ENCODE measurements around the gene LSR. TPM values are rescaled to one million over a fixed set of nuclear protein-coding genes. Genes with fewer than 3 reads are reported as not detected.

LSR gene
- total and polyA plus RNA-seq, 8 donors: 50.6 to 130 (median 61.4) TPM

- no peaks in the 10 kb centered on the region for H3K36me3 ChIP-seq
- H3K27me3 ChIP-seq: peaks cover 0 to 56% of the 10 kb centered on the region in 2 donors
- H3K27ac ChIP-seq: no peak overlapping the region
- H3K4me1 ChIP-seq: peaks cover 0 to 5% of the 10 kb centered on the region in 2 donors
- H3K9me3 ChIP-seq: no peaks in the 10 kb centered on the region
- DNase-seq (no peak), ATAC-seq (no peak)
- H3K4me3 ChIP-seq: no peak overlapping the region
- TF ChIP-seq CTCF (IDR thresholded peaks at IDR 0.05): no peak
- intact Hi-C loops (cut with DNase I): no loop called here
These were observed 43.9 kb downstream of the LSR start for GRCh38 chr19:35292421-35293362.

DNA sequence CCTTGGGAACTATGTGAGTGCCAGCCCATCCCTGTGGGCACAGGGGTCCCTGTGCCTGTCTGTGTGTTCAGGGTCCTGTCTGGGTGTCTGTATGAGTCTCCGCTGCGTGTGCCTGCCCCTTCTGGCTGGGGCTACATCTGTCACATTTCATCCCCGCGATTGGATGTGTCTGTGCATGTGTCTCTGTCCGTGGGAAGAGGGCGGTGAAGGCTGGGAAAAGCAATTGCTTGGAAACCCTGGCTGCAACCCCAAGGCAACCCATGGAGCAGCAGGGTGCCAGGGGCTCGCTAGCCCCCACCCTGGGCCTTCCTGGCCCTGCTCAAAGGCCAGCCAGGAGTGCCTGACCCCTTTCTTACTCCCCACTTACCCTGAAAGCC is 44.5 kb downstream of the LSR start:
- no peak overlapping the region for H3K27ac ChIP-seq
- H3K4me3 ChIP-seq: no peak overlapping the region
- peaks cover 0 to 5% of the 10 kb centered on the region in 2 donors for H3K4me1 ChIP-seq
- DNase-seq (no peak), ATAC-seq (no peak)
- intact Hi-C loops (cut with DNase I): no loop called here
- no peaks in the 10 kb centered on the region for H3K9me3 ChIP-seq
- H3K27me3 ChIP-seq: peaks cover 0 to 56% of the 10 kb centered on the region in 2 donors
- no peak for TF ChIP-seq CTCF (IDR thresholded peaks at IDR 0.05)
- no peaks in the 10 kb centered on the region for H3K36me3 ChIP-seq

DNA sequence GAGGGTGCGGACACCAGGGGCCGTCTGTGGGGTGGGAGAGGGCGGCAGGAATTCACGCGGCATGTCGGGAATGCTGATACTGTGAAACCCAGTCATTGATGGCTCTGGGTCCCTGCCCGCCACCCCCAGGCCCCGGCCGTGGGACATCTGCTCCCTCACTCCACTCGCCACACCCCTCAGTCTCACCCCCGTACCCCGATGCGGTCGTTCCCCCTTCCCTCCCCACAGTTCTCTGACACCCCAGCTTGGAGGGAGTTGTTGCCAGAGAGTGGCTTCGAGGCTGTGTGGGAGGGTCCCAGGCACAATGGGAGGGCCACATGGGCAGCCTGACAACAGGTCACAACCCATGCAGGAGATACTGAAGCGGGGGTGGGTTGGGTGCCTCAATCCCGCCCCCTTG is 45.0 kb downstream of the LSR start:
- H3K27me3 ChIP-seq: peaks cover 0 to 54% of the 10 kb centered on the region in 2 donors
- no peak overlapping the region for H3K27ac ChIP-seq
- DNase-seq: no peak
- ATAC-seq: no peak
- no peak for TF ChIP-seq CTCF (IDR thresholded peaks at IDR 0.05)
- H3K4me3 ChIP-seq: no peak overlapping the region
- intact Hi-C loops (cut with DNase I): no loop called here
- H3K9me3 ChIP-seq: no peaks in the 10 kb centered on the region
- peaks cover 0 to 5% of the 10 kb centered on the region in 2 donors for H3K4me1 ChIP-seq
- H3K36me3 ChIP-seq: no peaks in the 10 kb centered on the region

GRCh38 chr19:35294328-35294727 is 45.5 kb downstream of the LSR start:
- intact Hi-C loops (cut with DNase I): no loop called here
- Histone ChIP-seq H3K4me3 (no peak overlapping the region), H3K9me3 (no peaks in the 10 kb centered on the region), H3K27ac (no peak overlapping the region), H3K36me3 (no peaks in the 10 kb centered on the region), H3K27me3 (peaks cover 0 to 55% of the 10 kb centered on the region in 2 donors), H3K4me1 (peaks cover 0 to 5% of the 10 kb centered on the region in 2 donors)
- no peak for ATAC-seq
- no peak for TF ChIP-seq CTCF (IDR thresholded peaks at IDR 0.05)
- no peak for DNase-seq
